ENCODE results near the gene PPP1R12C. TPM values are rescaled to one million over a fixed set of nuclear protein-coding genes. Genes with fewer than 3 reads are reported as not detected.

PPP1R12C gene
- total RNA-seq, 1 experiment from 2014 or later, result 158 TPM

GRCh38 chr19:55058781-55059610 lies 58.4 kb downstream of the PPP1R12C start:
- intact Hi-C loops (cut with micrococcal nuclease; ENCODE audit: unreplicated experiment) (no loop called here), in situ Hi-C loops (cut with HindIII; ENCODE audit: low pct_unique_long_range_greater_than_20kb, low sequenced_read_pairs) (no loop called here)
- Histone ChIP-seq H3K36me3 (ENCODE audit: control insufficient read depth, insufficient read depth, low read length) (no peaks in the 10 kb centered on the region; the same call in none of the 2 replicates), H3K27ac (ENCODE audit: low read length) (no peak overlapping the region), H3K4me1 (ENCODE audit: control insufficient read depth, insufficient read depth, low read length) (no peaks in the 10 kb centered on the region), H3K9me3 (ENCODE audit: control insufficient read depth, insufficient read depth, low read depth, low read length) (no peaks in the 10 kb centered on the region), H3K27me3 (ENCODE audit: control insufficient read depth, insufficient read depth, low read length) (no peaks in the 10 kb centered on the region), H3K4me3 (ENCODE audit: low read depth in 2 of 2, low read length in 2 of 2) (no peak overlapping the region)
- ChIA-PET POLR2A (interaction anchor here (0.7 kb wide), 1 partner anchor 37 kb away, joined by 4 read pairs; no protein-coding TSS in a partner anchor), CTCF (no interaction called here)
- DNase-seq (ENCODE audit: low read depth, low spot score) (no peak), ATAC-seq (no peak)
- BruUV-seq (replicated peaks), result no TSS peak
- TF ChIP-seq POLR2AphosphoS5 (IDR thresholded peaks at IDR 0.05; ENCODE audit: low read depth, low read length), result no peak
- TF ChIP-seq, protein P1, sequence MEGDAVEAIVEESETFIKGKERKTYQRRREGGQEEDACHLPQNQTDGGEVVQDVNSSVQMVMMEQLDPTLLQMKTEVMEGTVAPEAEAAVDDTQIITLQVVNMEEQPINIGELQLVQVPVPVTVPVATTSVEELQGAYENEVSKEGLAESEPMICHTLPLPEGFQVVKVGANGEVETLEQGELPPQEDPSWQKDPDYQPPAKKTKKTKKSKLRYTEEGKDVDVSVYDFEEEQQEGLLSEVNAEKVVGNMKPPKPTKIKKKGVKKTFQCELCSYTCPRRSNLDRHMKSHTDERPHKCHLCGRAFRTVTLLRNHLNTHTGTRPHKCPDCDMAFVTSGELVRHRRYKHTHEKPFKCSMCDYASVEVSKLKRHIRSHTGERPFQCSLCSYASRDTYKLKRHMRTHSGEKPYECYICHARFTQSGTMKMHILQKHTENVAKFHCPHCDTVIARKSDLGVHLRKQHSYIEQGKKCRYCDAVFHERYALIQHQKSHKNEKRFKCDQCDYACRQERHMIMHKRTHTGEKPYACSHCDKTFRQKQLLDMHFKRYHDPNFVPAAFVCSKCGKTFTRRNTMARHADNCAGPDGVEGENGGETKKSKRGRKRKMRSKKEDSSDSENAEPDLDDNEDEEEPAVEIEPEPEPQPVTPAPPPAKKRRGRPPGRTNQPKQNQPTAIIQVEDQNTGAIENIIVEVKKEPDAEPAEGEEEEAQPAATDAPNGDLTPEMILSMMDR (IDR thresholded peaks at IDR 0.05), result no peak
- no peak for TF ChIP-seq REST (IDR thresholded peaks at IDR 0.05; ENCODE audit: insufficient read depth in 1 of 2, low read depth in 2 of 2, low read length in 1 of 2)
- TF ChIP-seq SIN3A (IDR thresholded peaks at IDR 0.05; ENCODE audit: borderline replicate concordance, insufficient read depth, low read depth, low read length), result no peak
- no peak for TF ChIP-seq TCF7L2 (IDR thresholded peaks at IDR 0.05; ENCODE audit: low read depth, low read length)

DNA sequence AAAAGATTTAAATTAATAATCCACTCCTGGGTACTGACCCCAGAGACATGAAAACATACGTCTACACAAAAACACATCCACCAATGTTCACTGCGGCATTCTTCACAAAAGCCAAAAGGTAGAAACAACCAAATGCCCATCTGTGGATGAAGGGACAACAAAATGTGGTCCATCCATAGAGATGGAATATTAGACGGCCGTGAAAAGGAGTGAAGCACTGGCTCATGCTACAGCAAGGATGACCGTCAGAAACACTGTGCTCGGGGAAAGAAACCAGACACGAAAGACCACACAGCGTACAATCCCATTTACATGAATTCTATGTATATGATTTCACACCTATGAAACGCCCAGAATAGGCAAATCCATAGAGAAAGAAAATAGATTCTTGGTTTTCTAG lies 60.6 kb downstream of the PPP1R12C start:
- no peaks in the 10 kb centered on the region for H3K9me3 ChIP-seq (ENCODE audit: control insufficient read depth, insufficient read depth, low read depth, low read length)
- H3K36me3 ChIP-seq (ENCODE audit: control insufficient read depth, insufficient read depth, low read length), result no peaks in the 10 kb centered on the region; the same call in none of the 2 replicates
- TF ChIP-seq SIN3A (IDR thresholded peaks at IDR 0.05; ENCODE audit: borderline replicate concordance, insufficient read depth, low read depth, low read length) (no peak), TCF7L2 (IDR thresholded peaks at IDR 0.05; ENCODE audit: low read depth, low read length) (no peak), POLR2AphosphoS5 (IDR thresholded peaks at IDR 0.05; ENCODE audit: low read depth, low read length) (no peak), REST (IDR thresholded peaks at IDR 0.05; ENCODE audit: insufficient read depth in 1 of 2, low read depth in 2 of 2, low read length in 1 of 2) (no peak)
- TF ChIP-seq, protein P1 (IDR thresholded peaks at IDR 0.05), result no peak
- H3K27me3 ChIP-seq (ENCODE audit: control insufficient read depth, insufficient read depth, low read length), result no peaks in the 10 kb centered on the region
- H3K27ac ChIP-seq (ENCODE audit: low read length), result no peak overlapping the region
- intact Hi-C loops (cut with micrococcal nuclease; ENCODE audit: unreplicated experiment), result no loop called here
- DNase-seq (ENCODE audit: low read depth, low spot score) (no peak), ATAC-seq (no peak)
- in situ Hi-C loops (cut with HindIII; ENCODE audit: low pct_unique_long_range_greater_than_20kb, low sequenced_read_pairs), result no loop called here
- H3K4me3 ChIP-seq (ENCODE audit: low read depth in 2 of 2, low read length in 2 of 2), result no peak overlapping the region
- ChIA-PET CTCF (interaction anchor here (0.7 kb wide), 1 partner anchor 14 kb away, joined by 4 read pairs; no protein-coding TSS in a partner anchor), POLR2A (no interaction called here)
- BruUV-seq (replicated peaks), result TSS peak; percentile 67
- no peaks in the 10 kb centered on the region for H3K4me1 ChIP-seq (ENCODE audit: control insufficient read depth, insufficient read depth, low read length)
